ENCODE measurements around the gene OR52H1. TPM values are rescaled to one million over a fixed set of nuclear protein-coding genes. Genes with fewer than 3 reads are reported as not detected.
A peak's percentile ranks its signal among the peaks of the same experiment; 100 is the strongest.
"Not testable (repeated sequence)": the region's sequence is repeated elsewhere in the genome, so short reads cannot be mapped to it uniquely, and the experiment has no call there.

OR52H1 gene
- not detected for total RNA-seq

- no peak for DNase-seq (ENCODE audit: low spot score)
These were observed at the start of gene OR52H1 for GRCh38 chr11:5548440-5548839. OR52H1 (minus strand) TSS chr11:5548540; CDS start chr11:5545505, 3,035 bp downstream.

GRCh38 chr11:5597953-5598352, 49.6 kb upstream of the OR52H1 start:
- no peak for DNase-seq (ENCODE audit: low spot score)

GRCh38 chr11:5596607-5597201, 48.4 kb upstream of the OR52H1 start, which contains the start of gene TRIM6:
TRIM6 (plus strand) TSS chr11:5596637; CDS start chr11:5596898, 261 bp downstream.
- DNase-seq (ENCODE audit: low spot score), result peak; percentile 23

GRCh38 chr11:5593146-5593545, 44.8 kb upstream of the OR52H1 start:
- DNase-seq (ENCODE audit: low spot score), result no peak

- no peak for DNase-seq (ENCODE audit: low spot score)
These were observed 44.3 kb upstream of the OR52H1 start for GRCh38 chr11:5592615-5593014.

- DNase-seq (ENCODE audit: low spot score), result no peak
These were observed 43.3 kb upstream of the OR52H1 start for GRCh38 chr11:5591613-5592012.

- not testable (repeated sequence) for DNase-seq (ENCODE audit: low spot score)
These were observed 41.6 kb upstream of the OR52H1 start for GRCh38 chr11:5589906-5590305.

- DNase-seq (ENCODE audit: low spot score), result not testable (repeated sequence)
These were observed 36.1 kb upstream of the OR52H1 start for GRCh38 chr11:5584458-5584857.

- no peak for DNase-seq (ENCODE audit: low spot score)
These were observed 32.7 kb upstream of the OR52H1 start for GRCh38 chr11:5581014-5581413.

GRCh38 chr11:5580577-5580976, 32.2 kb upstream of the OR52H1 start, which contains the start of gene OR52B6:
OR52B6 (plus strand) TSS chr11:5580877; CDS start chr11:5580877, 0 bp downstream.
- DNase-seq (ENCODE audit: low spot score), result no peak

GRCh38 chr11:5577101-5577500, 28.8 kb upstream of the OR52H1 start:
- DNase-seq (ENCODE audit: low spot score), result no peak

GRCh38 chr11:5575152-5575551, 26.8 kb upstream of the OR52H1 start:
- no peak for DNase-seq (ENCODE audit: low spot score)

GRCh38 chr11:5574654-5575053, 26.3 kb upstream of the OR52H1 start:
- no peak for DNase-seq (ENCODE audit: low spot score)

GRCh38 chr11:5564259-5565019, 16.1 kb upstream of the OR52H1 start:
- DNase-seq (ENCODE audit: low spot score), result no peak

- DNase-seq (ENCODE audit: low spot score), result no peak
These were observed 9.4 kb upstream of the OR52H1 start for GRCh38 chr11:5557751-5558150.

GRCh38 chr11:5556596-5557188, 8.4 kb upstream of the OR52H1 start:
- DNase-seq (ENCODE audit: low spot score), result no peak

GRCh38 chr11:5553343-5553742, 5.0 kb upstream of the OR52H1 start:
- no peak for DNase-seq (ENCODE audit: low spot score)

GRCh38 chr11:5550440-5551095, 2.2 kb upstream of the OR52H1 start:
- no peak for DNase-seq (ENCODE audit: low spot score)

- no peak for DNase-seq (ENCODE audit: low spot score)
These were observed 358 bp downstream of the OR52H1 start for GRCh38 chr11:5547982-5548381.

GRCh38 chr11:5546457-5546856, 1.9 kb downstream of the OR52H1 start:
- no peak for DNase-seq (ENCODE audit: low spot score)

GRCh38 chr11:5541427-5541826, 6.9 kb downstream of the OR52H1 start:
- no peak for DNase-seq (ENCODE audit: low spot score)

- no peak for DNase-seq (ENCODE audit: low spot score)
These were observed 11.9 kb downstream of the OR52H1 start for GRCh38 chr11:5536482-5536881.

Data from mucosa of gallbladder (tissue), 1 donor.